GM18520 (cell line): Measurements from ENCODE around the gene TMEM62.

ENCODE experiments used
- ATAC-seq: cut with Tn5 transposase; IDR thresholded peaks from one replicate; pipeline ENCODE4 v1.9.1; 2021; ENCODE audit not compliant: unreplicated experiment

The TMEM62 gene

GRCh38 chr15:43226436-43227305 lies 93.3 kb downstream of the TMEM62 start:
- no peak for ATAC-seq

DNA sequence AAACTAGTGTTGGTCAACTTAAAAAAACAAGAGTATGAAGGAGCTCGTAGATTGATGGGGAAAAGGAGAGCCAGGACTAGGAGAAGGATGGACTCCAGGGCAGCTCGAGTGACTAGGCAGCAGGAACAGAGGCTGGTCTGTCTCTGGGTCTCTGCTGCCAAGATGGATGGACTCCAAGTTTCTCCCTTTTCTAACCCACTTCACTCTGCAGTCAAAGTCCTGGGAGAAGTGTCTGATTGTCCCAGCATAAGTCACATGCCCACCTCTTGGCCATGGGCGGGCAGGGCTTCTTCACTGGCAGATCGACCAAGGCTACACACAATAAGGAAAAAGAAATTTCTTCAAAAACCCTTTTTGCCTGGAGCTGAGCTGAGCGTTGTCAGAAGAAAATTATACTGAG lies 96.6 kb downstream of the TMEM62 start:
- no peak for ATAC-seq

DNA sequence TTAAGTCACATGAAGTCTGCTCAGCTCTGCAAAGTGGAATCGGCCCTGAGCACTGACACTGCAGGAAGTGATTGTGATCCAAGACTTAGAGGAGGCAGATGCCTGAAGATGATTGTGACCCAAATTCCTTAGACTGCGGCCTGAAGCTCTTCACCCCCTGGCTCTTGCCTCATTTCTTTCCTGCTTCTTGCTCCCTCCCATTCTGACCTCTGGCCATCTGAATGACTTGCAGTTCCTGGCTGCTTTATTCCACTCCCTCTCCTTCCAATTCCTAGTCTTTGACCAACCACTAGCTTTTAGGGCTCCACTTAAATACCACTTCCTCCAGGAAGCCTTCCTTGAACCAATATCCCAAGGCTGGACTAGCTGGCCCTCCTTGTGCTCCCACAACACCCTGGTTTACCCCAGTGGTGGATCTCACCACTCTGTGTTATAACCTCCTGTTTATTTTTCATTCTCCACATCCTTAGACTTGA lies 97.3 kb downstream of the TMEM62 start:
- no peak for ATAC-seq

GRCh38 chr15:43232289-43232874 lies 99.0 kb downstream of the TMEM62 start:
- ATAC-seq = no peak
